ENCODE results near the gene NUP93. TPM values are rescaled to one million over a fixed set of nuclear protein-coding genes. Genes with fewer than 3 reads are reported as not detected.

NUP93 gene
- polyA plus RNA-seq, 1 experiment, result 61.2 TPM

DNA sequence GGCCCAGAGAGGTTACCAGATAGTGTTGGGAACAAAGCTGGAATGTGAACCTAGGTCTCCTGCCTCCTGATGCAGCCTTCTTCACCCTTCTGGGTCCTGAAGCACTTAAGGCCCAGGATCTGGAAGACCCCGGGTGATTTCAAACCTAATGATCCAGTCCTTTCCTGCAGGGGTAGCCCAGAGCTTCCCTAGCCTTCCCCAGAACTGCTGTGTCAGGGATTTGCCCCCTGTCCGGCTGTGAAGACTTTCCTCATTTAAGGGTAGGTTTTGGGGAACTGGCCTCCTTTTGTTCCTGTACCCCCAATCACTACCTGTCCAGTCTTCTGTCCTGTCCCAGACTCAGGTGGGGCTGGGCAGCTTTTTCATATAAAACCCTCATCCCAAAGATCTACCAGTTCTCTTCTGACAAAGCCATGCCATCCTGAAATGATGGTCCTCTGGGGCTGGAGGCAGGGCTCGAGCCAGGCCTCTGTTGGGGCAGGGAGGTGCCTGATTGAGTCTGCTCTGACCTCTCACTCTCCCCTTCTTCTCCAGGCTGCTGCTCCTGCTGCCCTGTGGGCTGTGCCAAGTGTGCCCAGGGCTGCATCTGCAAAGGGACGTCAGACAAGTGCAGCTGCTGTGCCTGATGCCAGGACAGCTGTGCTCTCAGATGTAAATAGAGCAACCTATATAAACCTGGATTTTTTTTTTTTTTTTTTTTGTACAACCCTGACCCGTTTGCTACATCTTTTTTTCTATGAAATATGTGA is 46.3 kb upstream of the NUP93 start:
- H3K27me3 ChIP-seq (ENCODE audit: control insufficient read depth, insufficient read depth, low read length), result no peaks in the 10 kb centered on the region
- CTCF ChIA-PET, result interaction anchor here (1.1 to 3.8 kb wide), 5 partner anchors 10 to 106 kb away, joined by 3 to 12 read pairs (median 5); no protein-coding TSS in a partner anchor

GRCh38 chr16:56684256-56684925 is 45.5 kb upstream of the NUP93 start:
- H3K27me3 ChIP-seq (ENCODE audit: control insufficient read depth, insufficient read depth, low read length), result no peaks in the 10 kb centered on the region
- ChIA-PET CTCF (interaction anchor here (1.3 to 3.8 kb wide), 5 partner anchors 11 to 84 kb away, joined by 3 to 12 read pairs (median 6); no protein-coding TSS in a partner anchor), POLR2A (no interaction called here)
- H3K4me3 ChIP-seq (ENCODE audit: low read depth, low read length), result no peak overlapping the region
- DNase-seq (ENCODE audit: low read depth), result no peak
- TF ChIP-seq CTCF (IDR thresholded peaks at IDR 0.05; ENCODE audit: insufficient read depth, low read depth, low read length), result no peak
- no peaks in the 10 kb centered on the region for H3K36me3 ChIP-seq (ENCODE audit: control insufficient read depth, insufficient read depth, low read length)

More for the DNA sequence above, 46.3 kb upstream of the NUP93 start:
- TF ChIP-seq CTCF (IDR thresholded peaks at IDR 0.05; ENCODE audit: insufficient read depth, low read depth, low read length), result 0 out of 2 replicates have a peak, but pooled peaks have one; percentile 11
- POLR2A ChIA-PET, result no interaction called here
- Histone ChIP-seq H3K4me3 (ENCODE audit: low read depth, low read length) (no peak overlapping the region), H3K36me3 (ENCODE audit: control insufficient read depth, insufficient read depth, low read length) (no peaks in the 10 kb centered on the region)
- DNase-seq (ENCODE audit: low read depth), result no peak

GRCh38 chr16:56684926-56685590 is 44.9 kb upstream of the NUP93 start:
- H3K27me3 ChIP-seq (ENCODE audit: control insufficient read depth, insufficient read depth, low read length), result no peaks in the 10 kb centered on the region

GRCh38 chr16:56686758-56687157 is 43.2 kb upstream of the NUP93 start:
- POLR2A ChIA-PET, result no interaction called here
- CTCF ChIA-PET, result interaction anchor here (0.6 to 1.5 kb wide), 2 partner anchors 12 to 81 kb away, joined by 3 to 4 read pairs; no protein-coding TSS in a partner anchor
- H3K27me3 ChIP-seq (ENCODE audit: control insufficient read depth, insufficient read depth, low read length), result no peaks in the 10 kb centered on the region
- DNase-seq (ENCODE audit: low read depth), result no peak
- no peak for TF ChIP-seq CTCF (IDR thresholded peaks at IDR 0.05; ENCODE audit: insufficient read depth, low read depth, low read length)
- no peak overlapping the region for H3K4me3 ChIP-seq (ENCODE audit: low read depth, low read length)
- no peaks in the 10 kb centered on the region for H3K36me3 ChIP-seq (ENCODE audit: control insufficient read depth, insufficient read depth, low read length)

More at GRCh38 chr16:56684926-56685590, 44.9 kb upstream of the NUP93 start:
- Histone ChIP-seq H3K4me3 (ENCODE audit: low read depth, low read length) (no peak overlapping the region), H3K36me3 (ENCODE audit: control insufficient read depth, insufficient read depth, low read length) (no peaks in the 10 kb centered on the region)
- POLR2A ChIA-PET, result no interaction called here
- TF ChIP-seq CTCF (IDR thresholded peaks at IDR 0.05; ENCODE audit: insufficient read depth, low read depth, low read length), result no peak
- CTCF ChIA-PET, result interaction anchor here (1.3 to 3.8 kb wide), 4 partner anchors 12 to 84 kb away, joined by 3 to 12 read pairs (median 5); no protein-coding TSS in a partner anchor
- DNase-seq (ENCODE audit: low read depth), result no peak

- ChIA-PET CTCF (interaction anchor here (1.2 to 1.3 kb wide), 2 partner anchors 13 to 101 kb away, joined by 4 to 5 read pairs; no protein-coding TSS in a partner anchor), POLR2A (no interaction called here)
- Histone ChIP-seq H3K4me3 (ENCODE audit: low read depth, low read length) (no peak overlapping the region), H3K27me3 (ENCODE audit: control insufficient read depth, insufficient read depth, low read length) (no peaks in the 10 kb centered on the region), H3K36me3 (ENCODE audit: control insufficient read depth, insufficient read depth, low read length) (no peaks in the 10 kb centered on the region)
- no peak for TF ChIP-seq CTCF (IDR thresholded peaks at IDR 0.05; ENCODE audit: insufficient read depth, low read depth, low read length)
- no peak for DNase-seq (ENCODE audit: low read depth)
Observed at GRCh38 chr16:56688762-56689161, 41.2 kb upstream of the NUP93 start.

Data from BJ (cell line).